RWPE2 (cell line): ENCODE measurements around the gene TLE3.

ENCODE experiments used
- ATAC-seq: fragments of 200-7000 bp; cut with Tn5 transposase; 3 replicates; pipeline ENCODE4 v1.9.1; 2021; ENCODE audit warnings: low read depth
- DNase-seq: peaks from one replicate; pipeline ENCODE4 v3.0.0-alpha.2; 2020; ENCODE audit warnings: low spot score
- H3K27ac ChIP-seq: fragments of 450-650 bp; 2 replicates; pipeline ENCODE4 v1.5.1; 2017; ENCODE audit warnings: mild to moderate bottlenecking; ENCODE audit not compliant: poor library complexity, severe bottlenecking
- H3K27me3 ChIP-seq: fragments of 250-450 bp; sonication (Bioruptor Pico); 2 replicates; pipeline ENCODE4 v1.5.1; 2021; ENCODE audit warnings: mild to moderate bottlenecking, moderate library complexity; ENCODE audit not compliant: insufficient read depth, poor library complexity, severe bottlenecking
- H3K36me3 ChIP-seq: fragments of 250-450 bp; sonication (Bioruptor Pico); 2 replicates; pipeline ENCODE4 v1.5.1; 2020; ENCODE audit warnings: low read depth, mild to moderate bottlenecking, moderate library complexity
- H3K4me1 ChIP-seq: fragments of 250-450 bp; sonication (Bioruptor Pico); 2 replicates; pipeline ENCODE4 v1.5.1; 2021; ENCODE audit warnings: mild to moderate bottlenecking, moderate library complexity; ENCODE audit not compliant: insufficient read depth, poor library complexity, severe bottlenecking
- H3K4me3 ChIP-seq: fragments of 250-450 bp; sonication (Bioruptor Pico); 2 replicates; pipeline ENCODE4 v1.5.1; 2021; ENCODE audit warnings: mild to moderate bottlenecking, moderate library complexity; ENCODE audit not compliant: severe bottlenecking
- H3K9me3 ChIP-seq: fragments of 250-450 bp; sonication (Bioruptor Pico); 2 replicates; pipeline ENCODE4 v1.5.1; 2021; ENCODE audit warnings: mild to moderate bottlenecking, moderate library complexity; ENCODE audit not compliant: severe bottlenecking
- CTCF ChIP-seq: fragments of 450-650 bp; IDR thresholded peaks from one replicate; pipeline ENCODE4 v1.5.1; 2017; ENCODE audit warnings: mild to moderate bottlenecking, moderate library complexity; ENCODE audit not compliant: poor library complexity, severe bottlenecking

The TLE3 gene

GRCh38 chr15:70054884-70055387, 42.8 kb downstream of the TLE3 start:
- Histone ChIP-seq H3K4me3 (no peak overlapping the region), H3K36me3 (peaks cover 95% of the 10 kb centered on the region), H3K27ac (no peak overlapping the region), H3K4me1 (no peaks in the 10 kb centered on the region), H3K27me3 (no peaks in the 10 kb centered on the region), H3K9me3 (no peaks in the 10 kb centered on the region)
- TF ChIP-seq CTCF = no peak
- peak; percentile 55 for DNase-seq
- no peak for ATAC-seq

- Histone ChIP-seq H3K9me3 (no peaks in the 10 kb centered on the region), H3K4me1 (no peaks in the 10 kb centered on the region), H3K27ac (no peak overlapping the region), H3K4me3 (no peak overlapping the region), H3K27me3 (no peaks in the 10 kb centered on the region), H3K36me3 (peaks cover 93% of the 10 kb centered on the region)
- peak; percentile 70 for DNase-seq
- TF ChIP-seq CTCF = no peak
- ATAC-seq = no peak
These were observed 43.4 kb downstream of the TLE3 start for GRCh38 chr15:70054366-70054765.

GRCh38 chr15:70053716-70054229, 43.9 kb downstream of the TLE3 start:
- ATAC-seq (no peak), DNase-seq (peak; percentile 58)
- H3K27me3 ChIP-seq = no peaks in the 10 kb centered on the region
- H3K4me3 ChIP-seq = no peak overlapping the region
- H3K9me3 ChIP-seq = no peaks in the 10 kb centered on the region
- no peak overlapping the region for H3K27ac ChIP-seq
- peaks cover 87% of the 10 kb centered on the region for H3K36me3 ChIP-seq
- TF ChIP-seq CTCF = no peak
- no peaks in the 10 kb centered on the region for H3K4me1 ChIP-seq

GRCh38 chr15:70053001-70053715, 44.6 kb downstream of the TLE3 start:
- peak; percentile 69 for DNase-seq
- no peak for TF ChIP-seq CTCF
- no peak for ATAC-seq
- no peak overlapping the region for H3K27ac ChIP-seq
- H3K4me3 ChIP-seq = no peak overlapping the region
- no peaks in the 10 kb centered on the region for H3K4me1 ChIP-seq
- peaks cover 81% of the 10 kb centered on the region for H3K36me3 ChIP-seq
- H3K27me3 ChIP-seq = no peaks in the 10 kb centered on the region
- no peaks in the 10 kb centered on the region for H3K9me3 ChIP-seq
